ENCODE data around the gene PNCK.

DNA sequence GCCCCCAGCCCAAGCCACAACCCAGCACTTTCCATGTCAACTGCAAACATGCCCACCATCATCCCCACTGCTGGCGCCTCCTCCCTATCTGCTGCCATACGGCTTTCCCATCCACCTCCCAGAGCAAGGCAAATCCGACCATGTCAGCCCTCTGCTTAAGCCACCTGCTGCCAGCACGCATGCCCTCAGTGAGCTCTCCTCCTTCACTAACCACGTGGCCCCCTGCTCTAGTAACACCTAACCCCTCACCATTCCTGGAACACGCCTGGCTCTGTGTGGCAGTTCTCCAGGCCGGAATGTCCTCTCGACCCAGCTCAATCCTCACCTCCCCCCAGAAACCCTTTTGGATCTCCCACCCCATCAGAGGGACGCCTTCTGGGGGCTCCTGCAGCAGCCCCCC, 33.2 kb upstream of the PNCK start:
- TF ChIP-seq POLR2AphosphoS5 (IDR thresholded peaks at IDR 0.05; ENCODE audit: low read depth, low read length) (no peak), POLR2A (IDR thresholded peaks at IDR 0.05; ENCODE audit: low read depth, low read length) (no peak)
